NB4 (cell line): Measurements from ENCODE around the gene AIMP1.

Experiments
- DNase-seq: peaks from one replicate; pipeline ENCODE4 v3.0.0; 2010; ENCODE audit warnings: low read depth
- H3K4me3 ChIP-seq: one replicate; pipeline ENCODE4 v1.5.1; 2011; ENCODE audit warnings: mild to moderate bottlenecking, low read depth, low read length, moderate library complexity
- CTCF ChIP-seq: IDR thresholded peaks from one replicate; pipeline ENCODE4 v1.5.1; 2012; ENCODE audit warnings: low read depth, low read length
- MYC ChIP-seq: IDR thresholded peaks from 2 replicates; pipeline ENCODE4 v1.6.1; 2011; ENCODE audit warnings: low read depth, low read length
- POLR2A ChIP-seq: IDR thresholded peaks from 2 replicates; pipeline ENCODE4 v1.6.1; 2011; ENCODE audit warnings: mild to moderate bottlenecking; ENCODE audit not compliant: insufficient read length; ENCODE audit errors: extremely low read depth
- TF ChIP-seq, protein P1 (sequence below): IDR thresholded peaks from 2 replicates; pipeline ENCODE4 v1.6.1; 2011; ENCODE audit warnings: low read depth, low read length

Gene AIMP1

DNA sequence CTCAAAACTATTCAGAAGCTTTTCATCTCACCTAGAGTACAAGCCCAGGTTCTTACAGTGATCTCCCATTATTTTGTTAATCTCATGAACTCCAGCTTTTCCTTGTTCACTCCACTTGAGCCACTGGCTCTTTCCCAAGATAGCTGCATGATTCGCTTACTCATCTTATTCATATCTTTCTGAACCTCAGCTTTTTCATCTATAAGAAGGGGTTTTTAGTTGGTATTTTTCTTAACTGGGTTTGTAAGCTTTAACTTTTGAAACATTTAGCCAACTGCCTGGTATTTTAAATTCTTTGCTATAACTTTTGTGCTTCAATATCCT lies 28.3 kb downstream of the AIMP1 start:
- no peak for DNase-seq
- TF ChIP-seq, protein P1, sequence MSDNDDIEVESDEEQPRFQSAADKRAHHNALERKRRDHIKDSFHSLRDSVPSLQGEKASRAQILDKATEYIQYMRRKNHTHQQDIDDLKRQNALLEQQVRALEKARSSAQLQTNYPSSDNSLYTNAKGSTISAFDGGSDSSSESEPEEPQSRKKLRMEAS: no peak
- no peak for TF ChIP-seq MYC
- TF ChIP-seq CTCF: no peak
- no peak for TF ChIP-seq POLR2A
- no peak overlapping the region for H3K4me3 ChIP-seq

DNA sequence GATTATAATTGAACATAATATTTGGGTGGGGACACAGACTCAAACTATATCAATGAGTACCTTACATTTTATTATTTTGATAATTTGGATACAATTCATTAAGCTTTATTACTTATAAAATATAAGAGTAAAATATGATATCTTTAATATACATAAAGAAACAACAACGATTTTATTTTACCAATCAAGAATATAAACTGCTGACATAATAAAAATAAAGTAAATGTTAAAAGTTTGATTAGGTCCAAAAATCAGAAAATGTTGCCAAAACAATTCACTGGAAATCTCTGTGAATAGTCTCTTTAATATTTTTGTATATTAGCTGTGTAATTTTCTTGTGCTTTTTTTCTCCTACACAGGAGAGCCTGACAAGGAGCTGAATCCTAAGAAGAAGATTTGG lies 30.8 kb downstream of the AIMP1 start:
- DNase-seq: no peak
- no peak for TF ChIP-seq POLR2A
- no peak for TF ChIP-seq MYC
- TF ChIP-seq, protein P1: no peak
- TF ChIP-seq CTCF: no peak
- H3K4me3 ChIP-seq: no peak overlapping the region

DNA sequence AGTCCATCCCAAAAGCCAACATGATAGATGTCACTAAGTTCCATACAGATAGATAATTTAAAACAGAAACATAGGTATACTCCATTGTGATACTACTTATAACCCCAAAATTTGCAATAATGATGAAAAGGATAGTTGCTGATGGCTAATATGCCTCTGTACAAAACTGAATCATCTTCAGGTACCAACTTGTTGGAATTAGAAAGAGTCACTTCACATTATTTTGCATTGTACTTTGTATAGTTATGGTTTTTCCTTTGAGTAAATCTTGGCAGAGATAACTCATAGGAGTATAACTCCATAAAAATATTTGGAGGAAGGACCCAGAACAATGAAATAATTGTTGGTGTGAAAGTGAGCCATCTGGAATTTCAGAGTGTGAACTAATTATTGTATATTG lies 34.7 kb downstream of the AIMP1 start:
- DNase-seq: no peak
- no peak for TF ChIP-seq MYC
- no peak for TF ChIP-seq CTCF
- no peak for TF ChIP-seq POLR2A
- TF ChIP-seq, protein P1: no peak

DNA sequence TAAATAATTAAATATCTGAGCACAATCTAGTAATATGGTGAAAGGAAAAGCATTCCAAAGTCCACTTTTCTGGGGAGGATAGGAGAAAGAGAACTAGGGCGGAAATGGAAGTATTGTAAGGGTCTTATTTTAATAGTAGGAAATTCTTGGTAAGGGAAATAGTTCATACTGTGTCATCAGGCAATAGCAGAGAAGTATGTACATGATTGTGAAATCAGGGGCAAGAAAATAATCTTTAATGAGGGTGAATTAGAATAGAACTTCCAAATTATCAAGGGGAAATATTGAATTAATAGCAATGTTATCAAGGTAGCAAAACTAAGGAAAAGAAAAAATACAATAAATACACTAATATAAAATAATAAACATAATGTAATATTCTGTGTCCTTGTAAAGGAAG lies 37.4 kb downstream of the AIMP1 start:
- TF ChIP-seq POLR2A (no peak), MYC (no peak), CTCF (no peak)
- TF ChIP-seq, protein P1: no peak
- no peak for DNase-seq
- H3K4me3 ChIP-seq: no peak overlapping the region

More for the DNA sequence above, 34.7 kb downstream of the AIMP1 start:
- no peak overlapping the region for H3K4me3 ChIP-seq

DNA sequence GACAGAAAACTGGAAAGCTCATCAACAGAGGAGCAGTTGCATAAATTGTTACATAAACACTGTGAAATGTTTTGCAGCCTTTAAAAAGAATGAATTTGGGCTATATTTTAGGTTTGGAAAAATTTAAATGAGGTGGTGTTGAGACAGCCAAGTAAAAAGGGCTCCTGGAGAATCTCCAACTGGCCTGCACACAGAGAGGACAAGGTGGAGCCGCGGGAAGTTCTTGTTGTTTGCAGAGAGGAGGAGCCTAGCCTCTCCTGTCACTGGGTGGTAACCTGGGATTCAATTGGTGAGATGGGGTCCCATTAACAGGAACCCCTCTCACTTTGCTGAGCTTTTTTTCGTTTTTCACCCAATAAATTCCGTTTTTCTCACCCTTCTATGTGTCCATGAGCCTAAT lies 38.8 kb downstream of the AIMP1 start:
- no peak for DNase-seq
- TF ChIP-seq MYC: no peak
- TF ChIP-seq, protein P1: no peak
- no peak for TF ChIP-seq POLR2A
- no peak for TF ChIP-seq CTCF
- no peak overlapping the region for H3K4me3 ChIP-seq

GRCh38 chr4:106358899-106359298 lies 42.5 kb downstream of the AIMP1 start:
- TF ChIP-seq POLR2A (no peak), MYC (no peak), CTCF (no peak)
- TF ChIP-seq, protein P1: no peak
- DNase-seq: peak; percentile 16
- no peak overlapping the region for H3K4me3 ChIP-seq
